NCI-H748 (cell line): ENCODE data around the gene RBM12.

Source experiments
- DNase-seq: peaks from one replicate; lab custom pipeline; 2025; ENCODE audit not compliant: unreplicated experiment; lab: John Stamatoyannopoulos, UW

Gene RBM12

DNA sequence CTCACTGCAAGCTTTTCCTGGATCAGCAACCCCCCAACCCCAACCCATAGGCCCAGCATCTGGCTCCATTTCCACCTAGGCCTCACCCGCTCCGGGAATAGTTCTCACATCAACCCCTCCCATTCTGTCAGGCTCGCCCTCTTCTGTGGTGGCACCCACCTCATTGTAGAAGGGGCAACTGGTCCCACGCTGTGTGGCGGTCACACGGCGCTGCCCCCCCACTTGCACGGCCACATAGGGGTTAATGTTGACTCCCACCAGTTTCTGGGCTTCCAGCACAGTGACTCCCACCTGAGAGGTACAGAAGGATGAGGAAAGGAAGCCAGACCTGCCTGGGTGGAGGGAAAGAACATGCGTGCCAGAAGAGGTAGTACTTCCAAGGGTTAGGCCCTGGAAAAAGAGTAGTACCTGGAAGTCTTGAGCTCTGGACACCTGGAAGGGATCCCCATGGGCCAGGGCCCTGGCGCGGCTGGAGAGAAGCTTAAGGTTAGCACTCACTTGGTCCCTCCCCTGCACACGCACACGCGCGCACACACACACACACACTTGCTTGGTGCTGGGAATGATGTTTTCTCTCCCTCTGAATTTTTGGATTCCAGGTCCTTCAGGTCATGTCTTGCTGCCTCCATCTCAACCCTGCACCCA lies 61.7 kb downstream of the RBM12 start:
- no peak for DNase-seq

DNA sequence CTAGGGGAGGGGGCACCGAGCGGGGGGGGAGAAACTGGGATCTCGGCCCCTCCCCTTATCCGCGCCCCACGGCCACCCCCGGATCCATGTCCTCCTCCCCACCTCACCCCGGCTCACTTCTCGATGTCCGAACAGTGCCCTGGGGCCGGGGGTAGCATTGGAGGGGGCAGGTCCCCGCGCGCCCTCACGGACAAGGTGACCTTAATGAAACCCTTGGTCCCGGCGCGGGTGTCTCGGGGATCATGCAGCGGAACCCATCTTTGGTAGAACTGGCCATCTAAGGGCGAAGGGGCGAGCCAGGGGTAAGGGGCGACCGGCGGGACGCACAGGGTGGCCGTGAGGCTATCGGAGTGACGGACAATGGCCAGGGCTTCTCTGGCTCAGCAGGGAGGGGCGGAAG lies 62.7 kb downstream of the RBM12 start:
- DNase-seq, result no peak

DNA sequence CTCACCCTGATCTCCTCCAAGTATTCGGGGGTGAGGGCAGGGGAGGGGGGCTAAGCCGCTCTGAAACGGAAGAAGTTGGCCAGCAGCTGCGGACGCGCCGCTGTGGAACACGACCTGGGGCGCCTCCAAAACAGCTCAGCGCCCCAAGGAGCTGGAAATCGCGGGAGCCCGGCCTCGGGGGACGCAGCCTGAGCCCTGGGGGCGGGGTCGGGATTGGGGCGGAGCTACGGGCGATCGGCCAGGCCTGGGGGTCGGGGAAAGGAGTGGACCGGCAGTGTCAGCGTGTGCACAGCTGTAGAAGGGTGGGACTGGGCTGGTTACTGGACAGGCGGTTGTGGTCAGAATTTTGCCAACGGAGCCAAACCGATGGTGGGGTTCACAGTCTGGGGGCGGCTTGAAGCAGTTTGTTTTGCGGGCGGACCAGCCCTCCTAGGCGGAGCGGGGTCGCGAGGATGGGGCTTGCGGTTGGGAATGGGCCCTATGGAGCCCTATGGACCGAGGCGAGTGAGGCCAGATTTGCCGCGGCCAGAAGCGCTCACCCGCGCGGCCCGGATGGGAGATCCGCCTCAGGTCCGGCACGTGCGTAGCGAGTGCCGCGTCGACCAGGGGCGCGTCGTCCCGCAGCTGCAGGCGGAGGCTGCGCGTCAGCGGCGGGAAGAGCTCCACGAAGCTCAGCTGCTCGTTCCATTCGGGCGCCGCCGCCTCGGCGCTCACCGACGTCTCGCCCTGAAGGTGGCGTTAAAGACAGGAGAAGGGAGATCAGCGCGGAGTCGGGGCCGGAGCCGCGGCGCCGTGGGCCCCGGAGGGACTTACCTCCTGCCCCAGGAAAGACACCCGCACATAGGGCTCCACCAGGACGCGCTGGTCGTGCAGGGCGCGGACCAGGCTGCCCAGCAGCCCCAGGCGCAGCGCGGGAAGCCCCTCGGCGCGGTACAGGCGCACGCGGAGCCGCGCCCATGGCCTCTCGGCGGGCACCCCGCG lies 63.4 kb downstream of the RBM12 start:
- DNase-seq, result peak; percentile 85

DNA sequence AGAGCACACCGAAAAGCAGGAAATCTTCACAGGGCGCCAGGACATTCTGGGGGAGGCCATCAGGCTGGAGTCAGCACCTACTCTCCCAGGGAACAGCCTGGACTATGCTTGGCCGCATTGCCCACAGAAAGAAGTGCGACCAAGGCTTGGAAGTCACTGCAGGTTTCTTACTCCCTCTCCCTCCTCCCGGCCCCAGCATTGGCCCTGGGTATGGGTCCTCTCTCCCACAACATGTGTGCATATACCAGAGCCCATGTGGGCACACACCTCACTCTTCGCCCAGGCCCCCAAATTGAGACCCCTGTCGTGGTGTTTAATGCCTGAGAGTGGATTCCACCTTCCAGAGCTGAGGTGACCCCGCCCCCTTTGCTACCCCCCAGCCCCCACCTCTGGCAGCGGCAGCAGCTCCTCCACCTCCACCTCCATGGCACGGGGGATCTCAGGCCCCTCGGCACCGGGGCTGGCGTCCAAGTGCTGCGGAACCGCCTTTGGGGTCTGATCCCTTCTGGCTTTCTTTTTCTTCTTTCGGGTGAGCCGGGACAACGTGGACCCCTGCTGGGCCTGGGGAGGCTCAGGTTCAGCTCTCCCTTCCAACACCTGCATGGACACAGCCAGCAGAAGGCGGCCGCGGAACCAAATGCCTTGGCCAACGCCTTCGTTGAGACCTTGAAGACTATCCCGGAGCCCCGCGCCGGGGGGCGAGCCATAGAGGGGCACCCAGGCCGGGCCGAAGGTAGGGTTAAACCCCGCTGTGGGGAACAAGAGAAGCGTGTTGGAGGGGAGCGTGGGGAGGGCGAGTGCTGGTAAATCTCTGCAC lies 64.3 kb downstream of the RBM12 start:
- no peak for DNase-seq

DNA sequence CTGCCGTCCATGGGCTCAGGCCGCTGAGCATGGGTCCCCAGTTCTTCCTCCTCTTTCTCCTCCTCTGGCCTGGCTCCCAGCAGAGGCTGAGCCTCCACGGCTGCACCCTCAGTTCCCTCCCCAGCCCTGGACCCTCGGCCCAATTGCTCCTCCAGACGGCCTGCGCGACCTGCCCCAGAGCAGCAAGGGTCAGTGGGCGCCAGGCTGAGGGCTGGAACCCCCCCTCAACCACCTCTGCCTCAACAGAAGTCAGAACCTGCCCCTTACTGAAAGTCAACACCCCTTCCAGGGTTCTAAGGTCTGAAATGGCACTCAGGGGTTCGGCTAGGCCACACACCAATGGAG lies 65.0 kb downstream of the RBM12 start:
- DNase-seq, result no peak
